Fibroblast of mammary gland (primary cell): ENCODE data around the gene KRTAP6-2.

Experiments
- DNase-seq: peaks from one replicate; pipeline ENCODE4 v3.0.0-alpha.2; 2010; ENCODE audit warnings: low read depth
- H3K4me3 ChIP-seq: 2 replicates; pipeline ENCODE4 v1.5.1; 2011; ENCODE audit warnings: low read depth, mild to moderate bottlenecking, low read length, moderate library complexity; ENCODE audit not compliant: control insufficient read depth
- TF ChIP-seq, protein P1 (sequence below): conservative IDR thresholded peaks from 2 replicates; pipeline ENCODE4 v1.5.1; 2011; ENCODE audit warnings: low read depth, low read length, inconsistent platforms; ENCODE audit not compliant: control insufficient read depth, insufficient read depth

Gene KRTAP6-2

DNA sequence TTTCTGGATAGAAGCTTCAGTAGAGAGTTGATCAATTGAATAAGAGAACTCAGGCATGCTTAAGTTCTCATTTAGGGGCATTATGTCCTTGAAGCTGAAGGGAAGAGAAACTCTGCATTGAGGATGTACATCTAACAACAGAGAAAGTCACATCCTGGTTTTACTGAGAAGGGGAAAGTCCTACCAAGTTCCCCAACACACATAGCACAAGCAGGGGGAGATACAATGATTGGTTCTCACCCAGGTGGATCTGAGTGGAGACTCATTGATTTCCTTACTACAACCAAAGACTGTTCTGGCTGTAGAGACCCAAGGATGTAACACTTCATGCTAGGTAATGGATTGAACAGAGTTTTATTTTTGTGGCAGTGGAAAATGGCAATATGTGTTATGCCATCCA, 16.5 kb upstream of the KRTAP6-2 start:
- H3K4me3 ChIP-seq = no peak overlapping the region
- TF ChIP-seq, protein P1, sequence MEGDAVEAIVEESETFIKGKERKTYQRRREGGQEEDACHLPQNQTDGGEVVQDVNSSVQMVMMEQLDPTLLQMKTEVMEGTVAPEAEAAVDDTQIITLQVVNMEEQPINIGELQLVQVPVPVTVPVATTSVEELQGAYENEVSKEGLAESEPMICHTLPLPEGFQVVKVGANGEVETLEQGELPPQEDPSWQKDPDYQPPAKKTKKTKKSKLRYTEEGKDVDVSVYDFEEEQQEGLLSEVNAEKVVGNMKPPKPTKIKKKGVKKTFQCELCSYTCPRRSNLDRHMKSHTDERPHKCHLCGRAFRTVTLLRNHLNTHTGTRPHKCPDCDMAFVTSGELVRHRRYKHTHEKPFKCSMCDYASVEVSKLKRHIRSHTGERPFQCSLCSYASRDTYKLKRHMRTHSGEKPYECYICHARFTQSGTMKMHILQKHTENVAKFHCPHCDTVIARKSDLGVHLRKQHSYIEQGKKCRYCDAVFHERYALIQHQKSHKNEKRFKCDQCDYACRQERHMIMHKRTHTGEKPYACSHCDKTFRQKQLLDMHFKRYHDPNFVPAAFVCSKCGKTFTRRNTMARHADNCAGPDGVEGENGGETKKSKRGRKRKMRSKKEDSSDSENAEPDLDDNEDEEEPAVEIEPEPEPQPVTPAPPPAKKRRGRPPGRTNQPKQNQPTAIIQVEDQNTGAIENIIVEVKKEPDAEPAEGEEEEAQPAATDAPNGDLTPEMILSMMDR = no peak
- DNase-seq = no peak

GRCh38 chr21:30613836-30614235, 15.1 kb upstream of the KRTAP6-2 start, which contains the start of gene KRTAP6-1:
Gene KRTAP6-1 (minus strand): TSS chr21:30613930. CDS start chr21:30613904, 26 bp downstream.
- no peak for DNase-seq
- TF ChIP-seq, protein P1 = no peak
- no peak within 1 kb of the TSS for H3K4me3 ChIP-seq

- no peak for DNase-seq
- TF ChIP-seq, protein P1 = no peak
- no peak overlapping the region for H3K4me3 ChIP-seq
These were observed 13.4 kb upstream of the KRTAP6-2 start for GRCh38 chr21:30612132-30612531.

DNA sequence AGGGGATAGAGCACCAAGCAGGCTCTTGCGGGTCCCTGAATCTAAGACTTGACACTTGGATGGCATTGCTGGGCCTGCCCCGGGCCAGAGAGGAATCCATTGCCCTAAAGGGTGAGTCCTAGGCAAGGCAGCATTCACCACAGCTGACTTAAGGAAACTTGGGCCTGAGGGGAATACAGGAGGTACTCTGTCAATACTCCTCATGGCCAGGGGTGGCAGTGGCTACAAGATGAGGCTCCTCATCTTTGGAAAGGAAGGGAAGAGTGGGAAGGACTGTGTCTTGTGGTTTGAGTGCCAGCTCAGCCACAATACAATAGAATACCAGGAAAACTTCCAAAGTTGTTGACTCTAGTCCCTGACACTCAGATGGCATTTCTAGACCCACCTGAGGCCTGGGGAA, 7.3 kb upstream of the KRTAP6-2 start:
- H3K4me3 ChIP-seq = no peak overlapping the region
- no peak for DNase-seq
- TF ChIP-seq, protein P1 = no peak

DNA sequence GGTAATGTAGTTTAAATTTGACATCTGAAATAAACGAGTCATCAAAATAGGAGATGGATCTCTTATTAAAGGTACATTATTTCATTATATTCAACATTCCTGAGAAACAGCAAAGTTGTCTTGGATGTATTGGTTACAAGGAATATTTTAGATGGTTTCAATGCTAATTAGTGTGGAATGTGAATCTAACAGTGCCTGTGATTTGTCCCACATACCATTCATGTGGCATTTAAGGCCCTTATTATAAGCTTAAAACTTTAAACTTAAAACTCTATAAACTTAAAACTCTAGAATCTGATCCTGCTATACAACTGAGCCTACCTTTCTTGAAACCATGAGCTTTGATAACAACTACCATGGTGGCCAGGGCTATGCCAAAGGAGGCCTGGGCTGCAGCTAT, 2.1 kb upstream of the KRTAP6-2 start, which contains the start of gene KRTAP22-1:
Gene KRTAP22-1, plus strand, starts transcription at position 301 of the 400 bp plus-strand sequence.
- TF ChIP-seq, protein P1 = no peak
- no peak for DNase-seq

GRCh38 chr21:30592140-30592539, 6.6 kb downstream of the KRTAP6-2 start, which contains the start of gene KRTAP6-3:
Gene KRTAP6-3 (plus strand): TSS chr21:30592440. CDS start chr21:30592446, 6 bp downstream.
- TF ChIP-seq, protein P1 = no peak
- no peak for DNase-seq
- H3K4me3 ChIP-seq = no peak within 1 kb of the TSS

More for the DNA sequence above, 2.1 kb upstream of the KRTAP6-2 start, which contains the start of gene KRTAP22-1:
- no peak within 1 kb of the TSS for H3K4me3 ChIP-seq

DNA sequence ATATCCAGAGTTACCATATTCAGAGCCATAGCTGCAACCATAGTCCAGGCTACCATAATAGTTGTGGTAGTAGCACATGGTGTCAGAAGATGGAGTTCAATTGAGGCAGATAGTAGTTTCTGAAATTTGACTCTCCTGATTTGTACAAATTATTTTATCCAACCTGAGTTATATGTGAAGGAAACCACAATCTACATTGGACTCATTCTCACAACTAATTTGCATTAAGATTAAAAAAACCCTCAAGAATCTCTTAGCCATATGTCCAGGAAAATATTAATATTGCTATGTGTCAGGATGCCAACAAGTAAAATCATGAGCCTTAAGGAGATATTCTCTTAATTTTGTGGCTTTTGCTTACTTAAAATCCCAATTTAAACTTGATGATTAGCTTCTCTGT, 8.4 kb downstream of the KRTAP6-2 start, which contains the start of gene KRTAP22-2:
Gene KRTAP22-2, minus strand, starts transcription at position 101 of the 400 bp plus-strand sequence.
- TF ChIP-seq, protein P1 = no peak
- H3K4me3 ChIP-seq = no peak within 1 kb of the TSS
- no peak for DNase-seq
